IPS-15b (cell line): Measurements from ENCODE around the gene VPS26B.

Experiments used
- H3K27me3 ChIP-seq: one replicate; pipeline ENCODE4 v1.6.1; 2013; ENCODE audit warnings: low read length; ENCODE audit not compliant: control insufficient read depth, insufficient read depth
- H3K36me3 ChIP-seq: one replicate; pipeline ENCODE4 v1.6.1; 2013; ENCODE audit warnings: low read length; ENCODE audit not compliant: control insufficient read depth, insufficient read depth
- H3K4me1 ChIP-seq: one replicate; pipeline ENCODE4 v1.6.1; 2013; ENCODE audit warnings: mild to moderate bottlenecking, low read length; ENCODE audit not compliant: control insufficient read depth, insufficient read depth
- H3K4me3 ChIP-seq: one replicate; pipeline ENCODE4 v1.5.1; 2013; ENCODE audit warnings: low read depth, low read length
- H3K9ac ChIP-seq: one replicate; pipeline ENCODE4 v1.6.1; 2013; ENCODE audit warnings: low read depth, mild to moderate bottlenecking, low read length
- H3K9me3 ChIP-seq: one replicate; pipeline ENCODE4 v1.6.1; 2013; ENCODE audit warnings: mild to moderate bottlenecking, low read length; ENCODE audit not compliant: control insufficient read depth, insufficient read depth

The VPS26B gene

DNA sequence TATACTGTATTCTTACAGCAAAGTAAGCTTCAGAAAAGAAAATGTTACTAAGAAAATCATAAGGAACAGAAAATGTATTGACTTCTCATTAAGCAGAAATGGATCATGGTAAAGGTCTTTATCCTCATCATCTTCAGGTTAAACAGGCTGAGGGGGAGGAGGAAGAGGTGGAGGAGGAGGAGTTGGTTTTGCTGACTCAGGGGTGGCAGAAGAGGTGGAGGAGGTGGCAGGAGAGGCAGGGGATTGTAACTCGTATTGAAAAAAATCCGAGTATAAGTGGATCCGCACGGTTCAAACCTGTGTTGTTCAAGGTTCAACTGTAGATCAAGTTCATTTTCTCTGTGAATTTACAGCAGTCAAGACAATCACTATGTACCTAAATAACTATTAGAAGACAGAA is 64.7 kb downstream of the VPS26B start:
- no peaks in the 10 kb centered on the region for H3K4me1 ChIP-seq
- no peaks in the 10 kb centered on the region for H3K27me3 ChIP-seq
- H3K4me3 ChIP-seq, result no peak overlapping the region
- H3K36me3 ChIP-seq, result peaks cover under 1% of the 10 kb centered on the region
- H3K9ac ChIP-seq, result no peak overlapping the region
- no peaks in the 10 kb centered on the region for H3K9me3 ChIP-seq

GRCh38 chr11:134289789-134290188 is 65.3 kb downstream of the VPS26B start:
- Histone ChIP-seq H3K9me3 (no peaks in the 10 kb centered on the region), H3K27me3 (no peaks in the 10 kb centered on the region), H3K9ac (no peak overlapping the region), H3K36me3 (no peaks in the 10 kb centered on the region), H3K4me3 (no peak overlapping the region), H3K4me1 (no peaks in the 10 kb centered on the region)

GRCh38 chr11:134290646-134291045 is 66.2 kb downstream of the VPS26B start:
- Histone ChIP-seq H3K9ac (no peak overlapping the region), H3K9me3 (no peaks in the 10 kb centered on the region), H3K27me3 (no peaks in the 10 kb centered on the region), H3K4me1 (no peaks in the 10 kb centered on the region), H3K36me3 (no peaks in the 10 kb centered on the region), H3K4me3 (no peak overlapping the region)

DNA sequence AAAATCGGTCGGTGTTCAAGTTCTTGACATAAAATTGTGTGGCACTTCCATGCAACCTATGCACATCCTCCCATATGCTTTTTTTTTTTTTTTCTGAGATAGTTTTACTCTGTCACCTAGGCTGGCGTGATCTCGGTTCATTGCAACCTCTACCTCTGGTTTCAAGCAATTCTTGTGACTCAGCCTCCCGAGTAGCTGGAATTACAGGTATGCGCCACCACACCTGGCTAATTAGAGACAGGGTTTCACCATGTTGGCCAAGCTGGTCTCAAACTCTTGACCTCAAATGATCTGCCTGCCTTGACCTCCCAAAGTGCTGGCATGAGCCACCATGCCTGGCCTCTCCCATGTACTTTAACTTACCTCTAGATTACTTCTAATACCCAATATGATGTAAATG is 66.7 kb downstream of the VPS26B start:
- H3K27me3 ChIP-seq, result no peaks in the 10 kb centered on the region
- no peaks in the 10 kb centered on the region for H3K9me3 ChIP-seq
- H3K4me1 ChIP-seq, result no peaks in the 10 kb centered on the region
- H3K9ac ChIP-seq, result no peak overlapping the region
- no peak overlapping the region for H3K4me3 ChIP-seq
- H3K36me3 ChIP-seq, result no peaks in the 10 kb centered on the region

DNA sequence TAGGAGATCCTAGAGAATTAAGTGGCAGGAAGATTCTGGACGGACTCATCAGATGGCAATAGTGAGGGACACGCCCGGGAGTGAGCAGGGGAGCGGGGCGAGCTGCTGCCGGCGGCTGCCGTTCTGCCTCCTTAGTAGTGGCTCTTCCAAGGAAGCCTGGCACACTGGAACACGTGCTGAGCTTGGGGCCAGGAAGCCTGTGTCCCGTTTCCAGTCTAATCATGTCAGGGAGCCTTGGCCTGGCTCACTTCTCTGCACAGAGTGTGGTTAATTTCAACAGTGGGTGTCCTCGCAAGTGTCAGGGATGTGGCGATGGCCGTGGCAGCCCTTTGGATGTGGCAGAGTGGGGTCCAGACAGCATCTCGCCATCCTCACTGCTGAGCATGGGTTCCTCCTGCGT is 68.2 kb downstream of the VPS26B start:
- Histone ChIP-seq H3K9me3 (no peaks in the 10 kb centered on the region), H3K36me3 (no peaks in the 10 kb centered on the region), H3K27me3 (no peaks in the 10 kb centered on the region), H3K4me1 (no peaks in the 10 kb centered on the region), H3K9ac (no peak overlapping the region), H3K4me3 (no peak overlapping the region)

DNA sequence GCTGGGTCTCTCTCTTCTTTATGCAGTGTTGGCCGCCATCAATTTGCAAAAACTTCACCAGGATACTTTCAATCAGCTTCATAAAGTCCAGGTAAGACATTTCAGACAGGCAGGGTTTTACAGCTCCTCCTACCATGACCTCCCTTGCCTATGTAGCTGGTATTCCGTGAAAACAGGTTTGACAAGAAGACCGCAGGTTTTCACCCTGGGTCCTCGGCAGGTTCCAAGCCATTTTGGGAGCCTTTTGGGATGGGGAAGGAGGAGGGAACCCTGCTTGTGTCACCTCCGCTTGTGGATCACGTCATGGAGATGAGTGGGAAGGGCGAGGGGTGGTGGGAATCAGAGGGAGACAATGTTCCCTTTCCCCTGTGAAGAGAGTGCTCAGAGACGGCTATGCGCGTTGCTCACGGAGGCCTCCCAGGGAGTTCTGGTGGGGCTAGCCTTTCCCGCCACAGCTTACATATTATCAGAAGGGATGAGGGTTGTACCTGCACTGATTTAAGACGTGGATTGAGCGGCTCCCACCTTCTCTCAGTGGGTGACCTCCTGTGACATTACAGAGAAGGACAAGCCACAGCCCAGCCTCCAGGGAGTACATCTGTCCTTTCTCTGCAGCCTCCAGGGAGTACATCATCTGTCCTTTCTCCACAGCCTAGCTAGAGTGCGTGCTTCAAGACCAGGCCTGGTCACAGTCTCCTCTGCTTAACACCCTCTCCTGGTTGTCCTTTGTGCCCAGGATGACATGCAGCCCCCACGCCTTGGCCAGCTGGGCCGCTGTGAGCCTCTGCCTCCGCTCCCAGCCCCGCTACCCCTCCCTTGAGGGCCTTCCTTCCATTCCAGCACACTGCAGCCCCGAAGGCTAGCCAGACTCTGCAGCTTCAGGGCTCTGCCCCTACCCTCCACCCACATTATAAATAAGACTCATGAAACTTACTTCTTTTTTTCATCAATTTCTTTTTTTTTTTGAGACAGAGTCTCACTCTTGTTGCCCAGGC is 68.9 kb downstream of the VPS26B start:
- Histone ChIP-seq H3K4me3 (no peak overlapping the region), H3K27me3 (no peaks in the 10 kb centered on the region), H3K9me3 (no peaks in the 10 kb centered on the region), H3K4me1 (no peaks in the 10 kb centered on the region), H3K9ac (no peak overlapping the region), H3K36me3 (no peaks in the 10 kb centered on the region)

DNA sequence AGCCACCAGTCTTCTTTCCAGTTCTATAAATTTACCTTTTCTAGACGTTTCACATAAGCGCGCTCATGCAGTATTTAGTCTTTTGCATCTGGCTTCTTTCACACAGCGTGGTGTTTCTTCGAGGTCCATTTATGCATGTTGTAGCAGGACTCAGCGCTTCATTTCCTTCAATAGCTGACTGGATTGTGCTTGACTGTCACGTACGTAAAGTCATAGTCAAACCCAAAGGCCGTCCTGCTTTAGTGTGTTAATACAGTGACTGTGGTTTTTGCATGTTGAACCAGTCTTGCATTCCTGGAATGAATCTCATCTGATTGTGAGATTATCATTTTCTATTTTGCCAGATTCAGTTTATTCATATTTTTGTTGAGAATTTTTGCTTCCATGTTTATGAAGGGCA is 70.2 kb downstream of the VPS26B start:
- no peaks in the 10 kb centered on the region for H3K9me3 ChIP-seq
- H3K36me3 ChIP-seq, result no peaks in the 10 kb centered on the region

More for the DNA sequence above, 70.2 kb downstream of the VPS26B start:
- Histone ChIP-seq H3K4me1 (no peaks in the 10 kb centered on the region), H3K9ac (no peak overlapping the region), H3K4me3 (no peak overlapping the region), H3K27me3 (no peaks in the 10 kb centered on the region)
